K562 (cell line): Measurements from ENCODE around the gene MRFAP1. TPM values are rescaled to one million over a fixed set of nuclear protein-coding genes. Genes with fewer than 3 reads are reported as not detected.
A peak's percentile ranks its signal among the peaks of the same experiment; 100 is the strongest.

Experiments used
- BMI1 ChIP-seq: fragments of 150-350 bp; IDR thresholded peaks from 2 replicates; pipeline ENCODE4 v1.6.1; 2014; ENCODE audit warnings: low read length
- CBX8 ChIP-seq: fragments of 200-600 bp; sonication (generic); IDR thresholded peaks from 2 replicates; pipeline ENCODE4 v1.6.1; 2012; ENCODE audit warnings: borderline replicate concordance, mixed run types, low read depth, mild to moderate bottlenecking, moderate library complexity, mixed read lengths, low read length, control low read depth, inconsistent platforms; ENCODE audit not compliant: poor library complexity, severe bottlenecking; ENCODE audit errors: extremely low read depth
- ELF1 ChIP-seq: fragments of 200-800 bp; sonication (Bioruptor generic); IDR thresholded peaks from 2 replicates; pipeline ENCODE4 v1.6.1; 2016; ENCODE audit warnings: missing genetic modification characterization, missing compliant biosample characterization
- JUND ChIP-seq, 2 experiments: IDR thresholded peaks; 2 replicates in 1 of 2; 3 replicates in 1 of 2; pipeline ENCODE4 v1.6.1; 2011; ENCODE audit warnings: borderline replicate concordance in 2 of 2, low read depth in 2 of 2, low read length in 2 of 2, improper control_type of control experiment in 1 of 2, missing biosample characterization in 1 of 2, missing genetic modification characterization in 1 of 2, missing genetic modification reagents in 1 of 2
- MYBL2 ChIP-seq, 2 experiments: fragments of 450-650 bp in 1 of 2; sonication (generic) in 1 of 2; formaldehyde crosslinking in 1 of 2; IDR thresholded peaks; 2 replicates each; pipeline versions ENCODE4 v1.6.1 to v1.8.1; 2017 to 2022; ENCODE audit warnings: borderline replicate concordance in 1 of 2, inconsistent platforms in 1 of 2, low read depth in 1 of 2, mild to moderate bottlenecking in 1 of 2, missing genetic modification reagents in 1 of 2, moderate library complexity in 1 of 2
- NFATC3 ChIP-seq: fragments of 450-650 bp; IDR thresholded peaks from 2 replicates; pipeline ENCODE4 v1.6.1; 2017; ENCODE audit warnings: mild to moderate bottlenecking
- OTX1 ChIP-seq: fragments of 450-650 bp; formaldehyde crosslinking; IDR thresholded peaks from 2 replicates; pipeline ENCODE4 v1.4.0; 2022; ENCODE audit warnings: mild to moderate bottlenecking
- POLR2G ChIP-seq: fragments of 200-400 bp; formaldehyde crosslinking; IDR thresholded peaks from 2 replicates; pipeline ENCODE4 v1.6.1; 2017; ENCODE audit warnings: low read depth, mild to moderate bottlenecking, antibody characterized with exemption, low read length, moderate library complexity
- PREB ChIP-seq: sonication (generic); formaldehyde crosslinking; IDR thresholded peaks from 2 replicates; pipeline ENCODE4 v1.8.1; 2023; ENCODE audit warnings: mild to moderate bottlenecking, missing genetic modification reagents
- RBM22 ChIP-seq: fragments of 200-400 bp; formaldehyde crosslinking; IDR thresholded peaks from 2 replicates; pipeline ENCODE4 v1.6.1; 2018; ENCODE audit warnings: low read length, low read depth; ENCODE audit not compliant: poor library complexity, severe bottlenecking
- SIX5 ChIP-seq, 2 experiments: IDR thresholded peaks; 2 replicates each; pipeline ENCODE4 v1.6.1; 2011; ENCODE audit warnings: low read length in 2 of 2, borderline replicate concordance in 1 of 2, low read depth in 1 of 2, mild to moderate bottlenecking in 1 of 2, moderate library complexity in 1 of 2; ENCODE audit not compliant: insufficient read depth in 1 of 2
- TRIM25 ChIP-seq: fragments of 450-650 bp; IDR thresholded peaks from 2 replicates; pipeline ENCODE4 v1.7.0; 2016; ENCODE audit warnings: borderline replicate concordance
- YBX1 ChIP-seq: fragments of 450-650 bp; IDR thresholded peaks from 2 replicates; pipeline ENCODE4 v1.7.1; 2016; ENCODE audit warnings: mild to moderate bottlenecking
- ZBTB7A ChIP-seq: IDR thresholded peaks from 2 replicates; pipeline ENCODE4 v1.6.1; 2011; ENCODE audit warnings: low read depth, mild to moderate bottlenecking, low read length, moderate library complexity, borderline replicate concordance; ENCODE audit not compliant: control insufficient read depth
- ZFP36 ChIP-seq: fragments of 150-350 bp; IDR thresholded peaks from 2 replicates; pipeline ENCODE4 v1.6.1; 2018; ENCODE audit warnings: low read length, low read depth; ENCODE audit not compliant: partially characterized antibody
- ZNF507 ChIP-seq: conservative IDR thresholded peaks from 2 replicates; pipeline ENCODE4 v1.6.1; 2017; ENCODE audit warnings: missing genetic modification characterization, missing compliant biosample characterization
- ZNF57 ChIP-seq: fragments of 450-650 bp; formaldehyde crosslinking; IDR thresholded peaks from 2 replicates; pipeline ENCODE4 v1.4.0; 2020; ENCODE audit warnings: mild to moderate bottlenecking, moderate library complexity
- ZNF79 ChIP-seq: fragments of 250-450 bp; sonication (Bioruptor Pico); IDR thresholded peaks from 2 replicates; pipeline ENCODE4 v1.4.0; 2020; ENCODE audit warnings: low read depth, mild to moderate bottlenecking, moderate library complexity
- ZNF830 ChIP-seq: fragments of 250-450 bp; sonication (Bioruptor Pico); IDR thresholded peaks from 2 replicates; pipeline ENCODE4 v1.5.0; 2021; ENCODE audit warnings: mild to moderate bottlenecking
- polyA plus RNA-seq, 8 experiments: library from polyadenylated mRNA; depleted of rRNA in 4 of 8; stranded (reverse) in 5 of 8; unstranded in 3 of 8; fragments of >200 nt; fragmentation: Nextera tagmentation in 2 of 8; fragmentation: Illumina TruSeq in 1 of 8; extraction: Ambion mirVana in 2 of 8; extraction: Trizol in 1 of 8; gene quantifications; 2 replicates each; pipeline versions ENCODE4 v1.2.1 to v1.2.3, GENCODE V29; 2011 to 2014; ENCODE audit warnings: inconsistent platforms in 1 of 8, missing spikeins in 1 of 8
- total RNA-seq, 7 experiments: library from RNA; depleted of rRNA in 6 of 7; stranded (reverse); fragments of >200 nt in 6 of 7; fragmentation: Illumina TruSeq in 2 of 7; extraction: Trizol in 2 of 7; gene quantifications; 2 replicates each; pipeline versions ENCODE4 v1.2.1 to v1.2.3, GENCODE V29; 2011 to 2021; ENCODE audit warnings: low replicate concordance in 1 of 7
- TF ChIP-seq, protein P1 (sequence below): sonication (generic); formaldehyde crosslinking; IDR thresholded peaks from 2 replicates; pipeline ENCODE4 v1.8.1; 2023; ENCODE audit warnings: mild to moderate bottlenecking, missing genetic modification reagents
- TF ChIP-seq, protein P2 (sequence below): fragments of 450-650 bp; formaldehyde crosslinking; IDR thresholded peaks from 2 replicates; pipeline ENCODE4 v1.4.0; 2020; ENCODE audit warnings: mild to moderate bottlenecking, moderate library complexity

The MRFAP1 gene
- total and polyA plus RNA-seq, 9 of the 15 experiments (the other 6 are each of a cell fraction or from before 2014, with no cell fraction given), result 46.0 to 270 (median 151) TPM

DNA sequence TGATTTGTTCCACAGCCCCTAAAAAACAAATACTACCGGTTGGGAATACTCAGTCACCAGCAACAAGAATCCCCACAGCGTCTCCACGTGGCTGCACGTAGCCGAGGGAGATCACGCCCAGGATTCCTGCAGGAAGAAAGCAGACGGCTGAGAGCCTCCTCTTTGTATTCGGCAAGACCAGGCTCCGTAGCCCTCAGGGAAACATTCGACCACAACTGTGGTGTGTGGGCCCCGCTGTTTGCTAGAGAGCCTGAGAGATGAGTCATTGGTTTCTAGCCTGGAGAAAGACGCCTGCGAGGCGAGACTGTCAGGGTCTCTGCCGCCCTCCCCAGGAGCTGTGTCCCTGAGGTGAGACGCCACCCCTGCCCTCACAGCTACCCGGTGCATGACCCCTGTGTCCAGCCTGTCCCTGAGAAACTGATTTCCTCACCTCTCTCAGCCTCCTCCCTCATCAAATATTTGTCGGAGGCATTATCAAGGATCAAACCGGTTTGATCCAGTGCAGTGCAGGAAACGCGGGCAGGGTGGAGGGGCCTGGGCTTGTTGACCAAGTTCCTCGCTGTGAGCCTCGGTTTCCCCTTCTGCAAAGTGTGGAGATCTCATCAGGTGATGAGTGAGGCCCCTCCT is 48.5 kb downstream of the MRFAP1 start (continued):
- TF ChIP-seq, protein P1, sequence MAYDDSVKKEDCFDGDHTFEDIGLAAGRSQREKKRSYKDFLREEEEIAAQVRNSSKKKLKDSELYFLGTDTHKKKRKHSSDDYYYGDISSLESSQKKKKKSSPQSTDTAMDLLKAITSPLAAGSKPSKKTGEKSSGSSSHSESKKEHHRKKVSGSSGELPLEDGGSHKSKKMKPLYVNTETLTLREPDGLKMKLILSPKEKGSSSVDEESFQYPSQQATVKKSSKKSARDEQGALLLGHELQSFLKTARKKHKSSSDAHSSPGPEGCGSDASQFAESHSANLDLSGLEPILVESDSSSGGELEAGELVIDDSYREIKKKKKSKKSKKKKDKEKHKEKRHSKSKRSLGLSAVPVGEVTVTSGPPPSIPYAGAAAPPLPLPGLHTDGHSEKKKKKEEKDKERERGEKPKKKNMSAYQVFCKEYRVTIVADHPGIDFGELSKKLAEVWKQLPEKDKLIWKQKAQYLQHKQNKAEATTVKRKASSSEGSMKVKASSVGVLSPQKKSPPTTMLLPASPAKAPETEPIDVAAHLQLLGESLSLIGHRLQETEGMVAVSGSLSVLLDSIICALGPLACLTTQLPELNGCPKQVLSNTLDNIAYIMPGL, result no peak
- TF ChIP-seq ZNF507 (tag) (no peak), MYBL2 (IDR thresholded peaks at IDR 0.05; ENCODE audit: low read depth) (no peak), MYBL2 (CRISPR knock-in tag; IDR thresholded peaks at IDR 0.05; ENCODE audit: borderline replicate concordance) (no peak), OTX1 (no peak), RBM22 (no peak), ZNF830 (CRISPR knock-in tag) (no peak), JUND (IDR thresholded peaks at IDR 0.05; ENCODE audit: borderline replicate concordance, low read depth, low read length) (peak; percentile 96), JUND (tag; IDR thresholded peaks at IDR 0.05; ENCODE audit: borderline replicate concordance, low read depth, low read length) (peak; percentile 91; the same call in 2 of the 3 replicates), ZBTB7A (peak; percentile 86), PREB (no peak), TRIM25 (no peak), ELF1 (tag) (no peak), CBX8 (no peak), SIX5 (IDR thresholded peaks at IDR 0.05; ENCODE audit: borderline replicate concordance in 1 of 2, insufficient read depth in 1 of 2, low read depth in 1 of 2, low read length in 2 of 2) (no peak), NFATC3 (no peak), ZFP36 (peak; percentile 8), BMI1 (no peak), ZNF79 (CRISPR knock-in tag) (no peak), YBX1 (no peak), POLR2G (peak; percentile 62), ZNF57 (no peak)
- TF ChIP-seq, protein P2, sequence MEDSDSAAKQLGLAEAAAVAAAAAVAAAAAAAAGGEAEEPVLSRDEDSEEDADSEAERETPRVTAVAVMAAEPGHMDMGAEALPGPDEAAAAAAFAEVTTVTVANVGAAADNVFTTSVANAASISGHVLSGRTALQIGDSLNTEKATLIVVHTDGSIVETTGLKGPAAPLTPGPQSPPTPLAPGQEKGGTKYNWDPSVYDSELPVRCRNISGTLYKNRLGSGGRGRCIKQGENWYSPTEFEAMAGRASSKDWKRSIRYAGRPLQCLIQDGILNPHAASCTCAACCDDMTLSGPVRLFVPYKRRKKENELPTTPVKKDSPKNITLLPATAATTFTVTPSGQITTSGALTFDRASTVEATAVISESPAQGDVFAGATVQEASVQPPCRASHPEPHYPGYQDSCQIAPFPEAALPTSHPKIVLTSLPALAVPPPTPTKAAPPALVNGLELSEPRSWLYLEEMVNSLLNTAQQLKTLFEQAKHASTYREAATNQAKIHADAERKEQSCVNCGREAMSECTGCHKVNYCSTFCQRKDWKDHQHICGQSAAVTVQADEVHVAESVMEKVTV (CRISPR knock-in tag), result no peak
